ENCODE measurements around the gene CEP250.

Gene CEP250

GRCh38 chr20:35489717-35490116 lies 34.3 kb downstream of the CEP250 start:
- DNase-seq (ENCODE audit: insufficient read length, low spot score) (no peak), FAIRE-seq (no peak)
- no peak for TF ChIP-seq POLR2AphosphoS5 (IDR thresholded peaks at IDR 0.05; ENCODE audit: low read depth, low read length)
- no peak for TF ChIP-seq POU2F2 (IDR thresholded peaks at IDR 0.05; ENCODE audit: low read depth, low read length)
- no peak for TF ChIP-seq POLR2A (IDR thresholded peaks at IDR 0.05; ENCODE audit: low read depth, low read length)

- TF ChIP-seq POLR2AphosphoS5 (IDR thresholded peaks at IDR 0.05; ENCODE audit: low read depth, low read length) = peak; percentile 96
- no peak for TF ChIP-seq PAX5 (IDR thresholded peaks at IDR 0.05; ENCODE audit: insufficient read depth, low read length, severe bottlenecking)
- TF ChIP-seq SPI1 (IDR thresholded peaks at IDR 0.05; ENCODE audit: low read depth, low read length) = peak; percentile 93
- TF ChIP-seq POLR2A (IDR thresholded peaks at IDR 0.05; ENCODE audit: low read depth, low read length) = peak; percentile 95
- TF ChIP-seq POU2F2 (IDR thresholded peaks at IDR 0.05; ENCODE audit: low read depth, low read length) = peak; percentile 65
- TF ChIP-seq TAF1 (IDR thresholded peaks at IDR 0.05; ENCODE audit: low read depth, low read length) = peak; percentile 68; the same call in 1 of the 2 replicates
- peak; percentile 99 for FAIRE-seq
- peak; percentile 62 for DNase-seq (ENCODE audit: insufficient read length, low spot score)
These were observed 35.4 kb downstream of the CEP250 start for GRCh38 chr20:35490736-35491181.

GRCh38 chr20:35491823-35492222 lies 36.4 kb downstream of the CEP250 start:
- TF ChIP-seq POLR2AphosphoS5 (IDR thresholded peaks at IDR 0.05; ENCODE audit: low read depth, low read length) = no peak
- TF ChIP-seq PAX5 (IDR thresholded peaks at IDR 0.05; ENCODE audit: insufficient read depth, low read length, severe bottlenecking) = no peak
- TF ChIP-seq POU2F2 (IDR thresholded peaks at IDR 0.05; ENCODE audit: low read depth, low read length) = no peak
- no peak for TF ChIP-seq TAF1 (IDR thresholded peaks at IDR 0.05; ENCODE audit: low read depth, low read length)
- TF ChIP-seq SPI1 (IDR thresholded peaks at IDR 0.05; ENCODE audit: low read depth, low read length) = no peak
- TF ChIP-seq POLR2A (IDR thresholded peaks at IDR 0.05; ENCODE audit: low read depth, low read length) = no peak
- DNase-seq (ENCODE audit: insufficient read length, low spot score) (no peak), FAIRE-seq (peak; percentile 68)

DNA sequence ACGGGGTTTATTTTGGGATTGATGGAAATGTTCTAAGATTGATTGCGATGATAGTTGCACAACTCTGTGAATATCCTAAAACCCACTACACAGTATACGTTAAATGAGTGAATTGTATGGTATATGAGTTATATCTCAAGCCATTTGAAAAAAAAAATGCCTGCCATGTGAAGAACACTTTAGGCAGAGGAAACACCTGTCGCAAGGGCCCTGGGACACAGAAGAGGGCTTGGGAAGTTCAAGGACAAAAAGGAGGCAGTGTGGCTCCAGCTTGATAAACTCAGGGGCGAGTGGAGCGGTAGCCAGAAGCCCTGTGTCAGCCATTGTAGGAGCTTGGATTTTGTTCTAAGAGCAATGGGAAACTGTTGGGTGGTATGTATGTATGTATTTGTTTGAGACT lies 37.0 kb downstream of the CEP250 start:
- TF ChIP-seq POU2F2 (IDR thresholded peaks at IDR 0.05; ENCODE audit: low read depth, low read length) (no peak), PAX5 (IDR thresholded peaks at IDR 0.05; ENCODE audit: insufficient read depth, low read length, severe bottlenecking) (no peak), POLR2AphosphoS5 (IDR thresholded peaks at IDR 0.05; ENCODE audit: low read depth, low read length) (no peak), POLR2A (IDR thresholded peaks at IDR 0.05; ENCODE audit: low read depth, low read length) (no peak), TAF1 (IDR thresholded peaks at IDR 0.05; ENCODE audit: low read depth, low read length) (no peak), SPI1 (IDR thresholded peaks at IDR 0.05; ENCODE audit: low read depth, low read length) (no peak)
- no peak for FAIRE-seq
- DNase-seq (ENCODE audit: insufficient read length, low spot score) = no peak

DNA sequence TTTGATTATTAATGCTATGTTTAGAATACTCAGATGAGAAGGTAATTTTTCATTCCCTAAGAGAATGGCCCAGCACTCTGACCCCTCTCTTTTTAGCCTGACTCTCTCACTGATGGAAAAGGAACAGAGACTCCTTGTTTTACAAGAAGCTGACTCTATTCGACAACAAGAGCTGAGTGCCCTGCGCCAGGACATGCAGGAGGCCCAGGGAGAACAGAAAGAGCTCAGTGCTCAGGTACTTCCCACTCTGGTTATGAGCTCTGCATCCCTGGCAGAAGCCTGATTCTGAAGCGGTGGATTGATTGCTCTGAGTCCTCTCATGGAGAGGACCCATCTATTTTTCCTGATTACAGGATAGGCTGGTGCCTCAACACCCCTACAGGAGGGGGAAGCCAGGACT lies 41.1 kb downstream of the CEP250 start:
- DNase-seq (ENCODE audit: insufficient read length, low spot score) (no peak), FAIRE-seq (no peak)
- TF ChIP-seq SPI1 (IDR thresholded peaks at IDR 0.05; ENCODE audit: low read depth, low read length) = no peak
- TF ChIP-seq PAX5 (IDR thresholded peaks at IDR 0.05; ENCODE audit: insufficient read depth, low read length, severe bottlenecking) = no peak
- TF ChIP-seq POLR2AphosphoS5 (IDR thresholded peaks at IDR 0.05; ENCODE audit: low read depth, low read length) = no peak
- no peak for TF ChIP-seq TAF1 (IDR thresholded peaks at IDR 0.05; ENCODE audit: low read depth, low read length)
- no peak for TF ChIP-seq POU2F2 (IDR thresholded peaks at IDR 0.05; ENCODE audit: low read depth, low read length)
- no peak for TF ChIP-seq POLR2A (IDR thresholded peaks at IDR 0.05; ENCODE audit: low read depth, low read length)

DNA sequence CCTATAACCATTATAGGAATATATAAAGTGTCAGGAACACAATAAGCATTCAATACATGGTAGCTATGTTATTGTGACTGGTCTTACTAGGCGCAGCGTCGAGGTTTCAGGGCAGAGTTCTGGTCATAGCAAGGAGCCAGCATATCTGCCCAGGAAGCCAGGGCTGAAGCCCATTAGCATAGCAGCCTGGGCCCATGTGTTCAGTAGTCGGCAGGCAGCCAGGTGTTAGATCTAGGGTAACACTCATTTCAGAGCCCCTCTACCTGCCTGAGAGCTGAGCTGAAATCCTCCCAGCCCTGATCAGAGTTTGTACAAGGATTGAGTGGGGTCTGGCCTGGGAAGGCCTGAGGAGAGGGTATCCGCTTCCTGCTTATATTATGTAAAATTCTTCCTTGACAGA lies 41.9 kb downstream of the CEP250 start:
- FAIRE-seq (no peak), DNase-seq (ENCODE audit: insufficient read length, low spot score) (no peak)
- TF ChIP-seq POLR2AphosphoS5 (IDR thresholded peaks at IDR 0.05; ENCODE audit: low read depth, low read length) = no peak

DNA sequence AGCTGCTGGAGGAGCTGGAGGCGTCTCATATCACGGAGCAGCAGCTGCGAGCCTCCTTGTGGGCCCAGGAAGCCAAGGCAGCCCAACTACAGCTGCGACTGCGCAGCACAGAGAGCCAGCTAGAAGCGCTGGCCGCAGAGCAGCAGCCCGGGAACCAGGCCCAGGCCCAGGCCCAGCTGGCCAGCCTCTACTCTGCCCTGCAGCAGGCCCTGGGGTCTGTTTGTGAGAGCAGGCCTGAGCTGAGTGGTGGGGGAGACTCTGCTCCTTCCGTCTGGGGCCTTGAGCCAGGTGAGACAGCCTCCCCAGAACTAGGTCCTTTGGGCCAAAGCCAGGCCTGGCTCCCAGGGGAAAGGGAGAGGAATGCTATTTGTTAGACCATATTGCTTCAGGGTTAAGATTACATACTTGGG lies 42.4 kb downstream of the CEP250 start:
- FAIRE-seq (no peak), DNase-seq (ENCODE audit: insufficient read length, low spot score) (no peak)
- TF ChIP-seq POLR2AphosphoS5 (IDR thresholded peaks at IDR 0.05; ENCODE audit: low read depth, low read length) (no peak), POU2F2 (IDR thresholded peaks at IDR 0.05; ENCODE audit: low read depth, low read length) (no peak), SPI1 (IDR thresholded peaks at IDR 0.05; ENCODE audit: low read depth, low read length) (no peak), PAX5 (IDR thresholded peaks at IDR 0.05; ENCODE audit: insufficient read depth, low read length, severe bottlenecking) (no peak), POLR2A (IDR thresholded peaks at IDR 0.05; ENCODE audit: low read depth, low read length) (no peak), TAF1 (IDR thresholded peaks at IDR 0.05; ENCODE audit: low read depth, low read length) (no peak)

- TF ChIP-seq TAF1 (IDR thresholded peaks at IDR 0.05; ENCODE audit: low read depth, low read length) (no peak), POLR2AphosphoS5 (IDR thresholded peaks at IDR 0.05; ENCODE audit: low read depth, low read length) (no peak), SPI1 (IDR thresholded peaks at IDR 0.05; ENCODE audit: low read depth, low read length) (no peak), POU2F2 (IDR thresholded peaks at IDR 0.05; ENCODE audit: low read depth, low read length) (no peak), POLR2A (IDR thresholded peaks at IDR 0.05; ENCODE audit: low read depth, low read length) (no peak), PAX5 (IDR thresholded peaks at IDR 0.05; ENCODE audit: insufficient read depth, low read length, severe bottlenecking) (no peak)
- DNase-seq (ENCODE audit: insufficient read length, low spot score) (no peak), FAIRE-seq (no peak)
These were observed 43.9 kb downstream of the CEP250 start for GRCh38 chr20:35499271-35499670.

GRCh38 chr20:35502352-35502751 lies 47.0 kb downstream of the CEP250 start:
- TF ChIP-seq SPI1 (IDR thresholded peaks at IDR 0.05; ENCODE audit: low read depth, low read length) (peak; percentile 83), POLR2AphosphoS5 (IDR thresholded peaks at IDR 0.05; ENCODE audit: low read depth, low read length) (no peak)
- FAIRE-seq = peak; percentile 81
- DNase-seq (ENCODE audit: insufficient read length, low spot score) = peak; percentile 58

DNA sequence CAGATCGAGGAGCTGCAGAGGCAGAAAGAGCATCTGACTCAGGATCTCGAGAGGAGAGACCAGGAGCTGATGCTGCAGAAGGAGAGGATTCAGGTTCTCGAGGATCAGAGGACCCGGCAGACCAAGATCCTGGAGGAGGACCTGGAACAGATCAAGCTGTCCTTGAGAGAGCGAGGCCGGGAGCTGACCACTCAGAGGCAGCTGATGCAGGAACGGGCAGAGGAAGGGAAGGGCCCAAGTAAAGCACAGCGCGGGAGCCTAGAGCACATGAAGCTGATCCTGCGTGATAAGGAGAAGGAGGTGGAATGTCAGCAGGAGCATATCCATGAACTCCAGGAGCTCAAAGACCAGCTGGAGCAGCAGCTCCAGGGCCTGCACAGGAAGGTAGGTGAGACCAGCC lies 47.9 kb downstream of the CEP250 start:
- DNase-seq (ENCODE audit: insufficient read length, low spot score) (no peak), FAIRE-seq (no peak)
- TF ChIP-seq SPI1 (IDR thresholded peaks at IDR 0.05; ENCODE audit: low read depth, low read length) = no peak
- no peak for TF ChIP-seq PAX5 (IDR thresholded peaks at IDR 0.05; ENCODE audit: insufficient read depth, low read length, severe bottlenecking)
- no peak for TF ChIP-seq POLR2A (IDR thresholded peaks at IDR 0.05; ENCODE audit: low read depth, low read length)
- TF ChIP-seq TAF1 (IDR thresholded peaks at IDR 0.05; ENCODE audit: low read depth, low read length) = no peak
- no peak for TF ChIP-seq POU2F2 (IDR thresholded peaks at IDR 0.05; ENCODE audit: low read depth, low read length)
- no peak for TF ChIP-seq POLR2AphosphoS5 (IDR thresholded peaks at IDR 0.05; ENCODE audit: low read depth, low read length)

All from GM12891 (cell line).